GM12878 (cell line): ENCODE measurements around the gene C6orf89.
"Not testable (repeated sequence)": the region's sequence is repeated elsewhere in the genome, so short reads cannot be mapped to it uniquely, and the experiment has no call there.

Experiments
- CTCF ChIP-seq, 3 experiments: IDR thresholded peaks in 2 of 3; conservative IDR thresholded peaks in 1 of 3; 2 replicates each; pipeline ENCODE4 v1.5.1; 2011; ENCODE audit warnings: low read depth in 3 of 3, low read length in 3 of 3, mild to moderate bottlenecking in 3 of 3, control low read depth in 2 of 3, moderate library complexity in 2 of 3, inconsistent platforms in 1 of 3, mixed read lengths in 1 of 3; ENCODE audit not compliant: control insufficient read depth in 2 of 3, insufficient read depth in 1 of 3; ENCODE audit errors: extremely low read depth in 1 of 3
- EZH2 ChIP-seq: IDR thresholded peaks from 2 replicates; pipeline ENCODE4 v1.6.1; 2012; ENCODE audit warnings: low read depth, mild to moderate bottlenecking, control low read depth, inconsistent platforms, low read length, borderline replicate concordance; ENCODE audit not compliant: control insufficient read depth
- FOXM1 ChIP-seq: IDR thresholded peaks from 2 replicates; pipeline ENCODE4 v1.6.1; 2012; ENCODE audit warnings: low read depth, mild to moderate bottlenecking, inconsistent platforms, low read length, moderate library complexity
- POLR2A ChIP-seq: IDR thresholded peaks from 2 replicates; pipeline ENCODE4 v1.6.1; 2011; ENCODE audit warnings: low read depth, mild to moderate bottlenecking, low read length
- POU2F2 ChIP-seq: IDR thresholded peaks from 3 replicates; pipeline ENCODE4 v1.6.1; 2011; ENCODE audit warnings: low read depth, mild to moderate bottlenecking, low read length, borderline replicate concordance
- REST ChIP-seq: IDR thresholded peaks from 2 replicates; pipeline ENCODE4 v1.6.1; 2012; ENCODE audit warnings: mild to moderate bottlenecking, low read depth, low read length
- SPI1 ChIP-seq: IDR thresholded peaks from 2 replicates; pipeline ENCODE4 v1.6.1; 2011; ENCODE audit warnings: low read depth, mild to moderate bottlenecking, low read length, moderate library complexity, borderline replicate concordance; ENCODE audit not compliant: insufficient read depth

GRCh38 chr6:36941561-36941960 is 55.8 kb downstream of the C6orf89 start:
- not testable (repeated sequence) for TF ChIP-seq SPI1; CTCF (IDR thresholded peaks at IDR 0.05 in 2 of 3, conservative IDR thresholded peaks at IDR 0.05 in 1 of 3; ENCODE audit: control insufficient read depth in 2 of 3, extremely low read depth in 1 of 3, insufficient read depth in 1 of 3, low read depth in 3 of 3, low read length in 3 of 3); POU2F2; EZH2; FOXM1; REST; POLR2A
